ENCODE data around the gene FAM184A. TPM values are rescaled to one million over a fixed set of nuclear protein-coding genes. Genes with fewer than 3 reads are reported as not detected.

The FAM184A gene
- total RNA-seq, 4 donors from 2014 or later, result 19.3 to 37.1 (median 21.3) TPM

GRCh38 chr6:119075200-119075981 lies 3.1 kb downstream of the FAM184A start:
- Histone ChIP-seq H3K4me3 (replicated peaks in 1 of 3) (no peak overlapping the region), H3K36me3 (no peaks in the 10 kb centered on the region), H3K27ac (peak overlapping the region; percentile 6 to 94 (median 89)), H3K4me1 (peaks cover 17 to 37% of the 10 kb centered on the region in 2 donors), H3K9me3 (no peaks in the 10 kb centered on the region), H3K27me3 (no peaks in the 10 kb centered on the region)
- 94 to 98% methylated on average over 2 of the region's 2 CpGs for WGBS, 2 donors
- intact Hi-C loops (cut with DNase I), result loop anchor here (10.0 kb wide), 1 partner anchor 181 kb away; the partner anchor contains the start of gene ASF1A
- DNase-seq, result no peak
- TF ChIP-seq CTCF (IDR thresholded peaks at IDR 0.05) (no peak), POLR2A (IDR thresholded peaks at IDR 0.05) (no peak)

- no peak for TF ChIP-seq CTCF (IDR thresholded peaks at IDR 0.05)
- TF ChIP-seq POLR2A (IDR thresholded peaks at IDR 0.05), result peak in 1 of 2 donors; percentile 22
- H3K27me3 ChIP-seq, result no peaks in the 10 kb centered on the region
- H3K36me3 ChIP-seq, result no peaks in the 10 kb centered on the region
- DNase-seq, result peak; percentile 49 to 57
- intact Hi-C loops (cut with DNase I), result loop anchor here (10.0 kb wide), 1 partner anchor 179 kb away; the partner anchor contains the start of gene ASF1A
- H3K9me3 ChIP-seq, result no peaks in the 10 kb centered on the region
- no peak overlapping the region for H3K4me3 ChIP-seq (replicated peaks in 1 of 3)
- WGBS, 2 donors, result 53 to 59% methylated on average over 4 of the region's 4 CpGs
- H3K27ac ChIP-seq, result peak overlapping the region; percentile 28 to 81 (median 73)
- peaks cover 17 to 29% of the 10 kb centered on the region in 2 donors for H3K4me1 ChIP-seq
Measured at GRCh38 chr6:119073307-119074051, 5.0 kb downstream of the FAM184A start.

- no peaks in the 10 kb centered on the region for H3K9me3 ChIP-seq
- no peak for DNase-seq
- peaks cover 17 to 29% of the 10 kb centered on the region in 2 donors for H3K4me1 ChIP-seq
- H3K4me3 ChIP-seq (replicated peaks in 1 of 3), result no peak overlapping the region
- no peak overlapping the region for H3K27ac ChIP-seq
- 93 to 96% methylated on average over 2 of the region's 2 CpGs for WGBS, 2 donors
- intact Hi-C loops (cut with DNase I), result loop anchor here (10.0 kb wide), 1 partner anchor 177 kb away; the partner anchor contains the start of gene ASF1A
- H3K27me3 ChIP-seq, result no peaks in the 10 kb centered on the region
- no peaks in the 10 kb centered on the region for H3K36me3 ChIP-seq
- TF ChIP-seq CTCF (IDR thresholded peaks at IDR 0.05) (no peak), POLR2A (IDR thresholded peaks at IDR 0.05) (no peak)
Measured at GRCh38 chr6:119071576-119071975, 6.9 kb downstream of the FAM184A start.

GRCh38 chr6:119067091-119067490 lies 11.4 kb downstream of the FAM184A start:
- H3K4me3 ChIP-seq (replicated peaks in 1 of 3), result no peak overlapping the region
- H3K27me3 ChIP-seq, result no peaks in the 10 kb centered on the region
- no peaks in the 10 kb centered on the region for H3K9me3 ChIP-seq
- no peaks in the 10 kb centered on the region for H3K36me3 ChIP-seq
- DNase-seq, result no peak
- peaks cover 0 to under 1% of the 10 kb centered on the region in 2 donors for H3K4me1 ChIP-seq
- intact Hi-C loops (cut with DNase I), result no loop called here
- no peak overlapping the region for H3K27ac ChIP-seq
- no peak for TF ChIP-seq CTCF (IDR thresholded peaks at IDR 0.05)
- TF ChIP-seq POLR2A (IDR thresholded peaks at IDR 0.05), result no peak
